Fibroblast of skin of abdomen (primary cell): Measurements from ENCODE around the gene TMEM120B.

Source experiments
- DNase-seq: peaks from one replicate; pipeline ENCODE4 v3.0.0-alpha.2; 2013

The TMEM120B gene

DNA sequence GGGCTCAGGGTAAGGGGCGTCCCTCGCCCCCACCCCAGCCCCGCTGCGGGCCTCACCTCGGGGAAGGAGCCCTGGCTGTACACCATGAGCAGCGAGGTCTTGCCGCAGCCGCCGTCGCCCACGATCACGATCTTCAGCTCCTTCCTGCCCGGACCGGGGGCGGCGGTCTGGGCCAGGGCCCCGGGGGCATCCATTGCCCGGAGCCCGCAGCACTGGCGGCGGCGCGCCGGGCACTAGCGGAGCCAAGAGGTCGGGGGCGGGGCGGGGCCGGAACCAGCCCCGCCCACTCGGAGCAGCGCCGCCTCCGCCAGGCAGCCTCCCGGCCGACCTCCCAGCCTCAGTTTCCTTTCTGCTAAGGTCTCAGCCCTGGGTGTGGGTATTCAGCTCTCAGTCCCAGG is 80.9 kb downstream of the TMEM120B start, which contains the start of gene RHOF:
Gene RHOF (minus strand): TSS at position 249 of the 398 bp plus-strand sequence. CDS start 55 bp downstream, at position 194.
- DNase-seq = no peak

DNA sequence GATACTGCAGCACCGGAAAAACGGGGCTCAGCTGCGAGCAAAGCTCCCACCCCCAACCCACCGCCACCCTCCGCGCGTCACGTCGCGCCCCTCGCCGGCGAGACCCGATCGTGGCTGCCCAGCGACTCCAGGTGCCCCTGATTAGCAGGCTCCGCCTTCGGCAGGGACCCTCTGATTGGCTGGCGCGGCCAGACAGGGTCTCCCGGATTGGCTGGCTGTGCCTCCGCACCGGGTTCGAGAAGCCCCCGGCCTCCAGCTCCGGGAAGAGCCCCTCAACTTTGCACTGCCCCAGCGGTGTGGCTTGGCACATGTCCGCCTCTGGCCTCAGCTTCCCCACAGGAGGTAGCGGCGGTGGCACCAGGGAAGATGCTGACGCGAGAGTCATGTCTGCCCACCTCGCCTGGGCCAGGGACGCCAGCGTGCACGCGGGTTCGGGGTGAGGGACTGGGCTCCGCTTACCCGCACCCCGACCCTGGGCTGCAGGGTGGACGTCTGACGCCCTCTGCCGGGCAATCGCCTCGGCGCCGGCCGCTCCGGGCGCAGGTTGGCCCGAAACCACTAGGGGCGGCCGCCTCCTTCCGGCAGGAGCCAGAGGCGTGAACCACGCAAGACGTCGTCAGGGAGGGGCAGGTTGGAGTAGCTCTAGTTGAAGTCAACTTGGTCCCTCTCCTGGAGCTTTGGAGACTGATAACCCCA is 81.4 kb downstream of the TMEM120B start:
- DNase-seq = peak; percentile 89

- DNase-seq = no peak
Measured at GRCh38 chr12:121794534-121795033, 82.0 kb downstream of the TMEM120B start.

GRCh38 chr12:121795034-121795968 is 82.7 kb downstream of the TMEM120B start:
- DNase-seq = peak; percentile 76

GRCh38 chr12:121796855-121797751 is 84.6 kb downstream of the TMEM120B start:
- DNase-seq = no peak

- no peak for DNase-seq
Measured at GRCh38 chr12:121797937-121798786, 85.6 kb downstream of the TMEM120B start.

DNA sequence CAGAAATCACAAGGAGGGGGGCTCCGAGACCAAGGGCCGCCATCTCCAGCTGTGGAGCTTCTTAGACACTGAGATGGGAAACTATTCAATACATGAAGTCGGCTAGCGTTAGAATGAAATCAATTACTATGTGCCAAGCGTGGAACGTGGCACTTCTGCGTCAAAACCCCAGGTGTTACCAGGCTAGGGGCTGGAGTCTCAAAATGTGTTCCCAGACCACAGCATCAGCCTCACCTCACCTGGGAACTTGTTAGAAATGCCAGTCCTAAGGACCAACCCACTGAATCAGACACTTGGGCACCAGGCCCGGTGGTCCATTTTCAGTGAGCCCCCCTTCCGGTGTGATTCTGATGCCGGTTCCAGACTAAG is 86.2 kb downstream of the TMEM120B start:
- DNase-seq = no peak

DNA sequence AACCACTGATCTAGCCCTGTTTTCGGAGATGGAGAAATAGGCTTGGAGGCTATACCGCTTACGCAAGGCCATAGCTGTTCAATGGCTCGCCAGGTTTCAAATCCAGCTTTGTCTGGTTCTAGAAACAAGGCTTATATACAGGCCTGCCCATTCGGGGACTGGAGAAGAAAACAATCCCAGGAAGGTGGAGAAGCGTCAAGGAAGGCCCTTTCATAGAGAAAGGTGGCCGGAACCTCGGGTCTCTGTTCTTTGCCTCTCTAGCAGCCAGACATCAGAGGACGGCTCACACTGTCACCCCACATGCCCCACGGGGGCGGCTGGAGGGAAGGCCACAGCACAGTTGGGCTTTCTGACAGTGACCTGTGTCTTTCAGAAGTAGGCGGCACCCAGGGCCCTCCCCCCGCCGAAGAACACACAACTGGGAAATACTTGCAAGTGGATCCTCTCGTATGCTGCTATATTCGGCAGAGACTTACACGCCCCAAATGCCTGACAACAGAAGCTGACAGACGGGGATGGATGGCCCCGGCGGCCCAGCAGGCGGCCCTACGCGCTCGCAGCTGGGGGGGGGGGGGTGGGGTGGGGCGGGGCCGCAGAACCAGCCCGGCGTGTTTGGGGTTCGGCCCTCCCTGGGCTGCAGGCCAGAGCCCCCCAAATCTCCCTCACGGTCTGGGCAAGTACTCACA is 86.7 kb downstream of the TMEM120B start:
- DNase-seq = peak; percentile 89

- peak; percentile 96 for DNase-seq
Measured at GRCh38 chr12:121799842-121800693, 87.5 kb downstream of the TMEM120B start.

GRCh38 chr12:121800694-121801594 is 88.4 kb downstream of the TMEM120B start:
- peak; percentile 86 for DNase-seq

DNA sequence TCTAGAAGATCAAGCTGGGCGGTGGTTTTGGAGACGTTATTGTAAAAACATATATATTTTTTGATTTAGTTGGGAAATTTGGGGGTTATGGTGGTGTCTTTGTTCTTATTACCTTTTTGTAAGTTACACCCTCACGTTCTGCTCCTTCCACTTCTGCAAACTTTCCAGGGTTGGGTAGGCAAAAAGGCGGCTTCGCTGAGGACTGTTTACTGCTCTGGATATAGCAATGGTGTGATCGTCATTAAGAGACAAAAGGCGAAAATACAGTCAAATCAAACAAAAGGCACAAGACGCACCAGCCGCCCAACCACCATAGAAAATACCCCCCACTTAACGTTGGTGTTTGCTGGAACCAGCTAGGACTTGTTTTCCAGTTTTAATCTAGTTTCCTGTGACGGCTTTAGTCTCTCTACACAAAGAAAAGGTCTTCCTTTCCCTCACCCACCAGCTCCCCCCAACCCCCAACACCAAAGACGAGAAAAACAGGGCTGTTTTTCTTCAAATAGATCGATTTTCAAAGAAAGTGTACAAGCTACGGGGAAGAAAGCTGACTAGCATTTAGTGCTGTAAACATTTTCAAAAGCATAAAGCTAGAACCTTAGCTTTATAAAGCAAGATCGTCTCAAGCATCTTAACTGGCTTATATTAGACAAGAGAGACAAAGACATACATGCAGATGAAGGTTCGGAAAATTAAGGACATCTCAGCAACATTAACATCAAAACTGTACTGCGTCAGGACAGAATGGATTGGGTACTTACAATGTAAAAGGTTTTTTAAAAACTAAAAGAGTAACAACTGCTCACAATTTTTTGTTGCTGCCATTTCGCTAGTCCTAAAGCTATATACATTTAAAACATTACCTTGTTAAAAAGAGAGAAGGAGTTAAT is 89.3 kb downstream of the TMEM120B start:
- peak; percentile 58 for DNase-seq

DNA sequence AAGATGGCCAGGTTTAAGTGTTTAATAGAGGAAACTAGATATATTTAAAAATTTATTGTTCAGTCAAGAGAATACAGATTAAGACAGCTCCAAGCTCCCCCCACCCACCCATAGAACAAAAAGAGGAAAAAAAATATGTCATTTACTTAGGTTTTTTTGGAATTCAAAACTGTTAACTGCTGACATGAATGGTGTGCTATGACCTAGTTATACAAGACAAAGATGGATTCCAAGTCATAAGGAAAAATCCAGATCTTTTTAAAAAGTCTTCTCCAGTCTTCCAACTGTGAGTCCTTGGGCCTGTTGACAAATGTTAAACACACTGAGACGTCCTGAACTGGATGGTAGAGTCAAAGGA is 89.9 kb downstream of the TMEM120B start:
- DNase-seq = no peak

DNA sequence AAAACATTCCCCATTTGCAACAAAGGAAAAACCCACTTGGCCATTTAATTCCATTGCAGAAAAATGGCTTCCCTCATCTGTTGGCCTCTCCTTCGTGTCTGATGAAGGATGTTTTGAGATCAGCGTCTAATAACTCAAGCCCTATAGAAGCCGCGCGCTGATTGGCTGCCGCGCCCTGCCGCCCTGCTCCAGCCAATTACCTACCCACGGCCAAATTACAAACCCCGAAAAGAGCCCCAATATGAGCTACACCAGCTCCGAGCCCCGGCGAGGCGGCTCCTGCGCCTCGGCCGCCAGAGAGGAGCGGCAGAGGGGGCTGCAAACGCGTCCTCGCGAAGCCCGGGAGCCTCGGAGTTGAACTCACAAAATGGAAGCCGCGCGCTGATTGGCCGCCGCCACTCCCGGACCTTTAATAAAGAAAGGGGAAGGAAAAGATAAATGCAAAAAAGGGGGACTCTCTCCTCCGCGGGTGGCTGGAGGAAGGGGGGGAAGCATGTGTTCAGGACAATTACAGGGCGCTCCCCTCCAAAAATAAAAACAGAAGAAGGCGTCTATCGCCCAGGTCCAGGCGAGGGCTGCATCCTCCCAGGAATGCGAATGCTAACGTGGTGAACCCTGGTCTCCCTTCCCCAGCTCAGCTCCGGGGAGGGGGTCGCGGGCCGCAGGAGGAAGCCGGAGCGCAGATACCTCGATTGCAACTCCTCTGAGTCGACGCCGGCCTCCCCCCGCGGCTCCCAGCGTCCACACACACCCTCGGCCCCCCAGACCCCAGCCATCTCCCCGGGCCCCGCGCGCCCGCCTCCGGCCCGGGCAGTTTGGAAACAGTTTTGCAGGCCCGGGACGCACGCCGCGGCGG is 90.5 kb downstream of the TMEM120B start:
- DNase-seq = peak; percentile 98

DNA sequence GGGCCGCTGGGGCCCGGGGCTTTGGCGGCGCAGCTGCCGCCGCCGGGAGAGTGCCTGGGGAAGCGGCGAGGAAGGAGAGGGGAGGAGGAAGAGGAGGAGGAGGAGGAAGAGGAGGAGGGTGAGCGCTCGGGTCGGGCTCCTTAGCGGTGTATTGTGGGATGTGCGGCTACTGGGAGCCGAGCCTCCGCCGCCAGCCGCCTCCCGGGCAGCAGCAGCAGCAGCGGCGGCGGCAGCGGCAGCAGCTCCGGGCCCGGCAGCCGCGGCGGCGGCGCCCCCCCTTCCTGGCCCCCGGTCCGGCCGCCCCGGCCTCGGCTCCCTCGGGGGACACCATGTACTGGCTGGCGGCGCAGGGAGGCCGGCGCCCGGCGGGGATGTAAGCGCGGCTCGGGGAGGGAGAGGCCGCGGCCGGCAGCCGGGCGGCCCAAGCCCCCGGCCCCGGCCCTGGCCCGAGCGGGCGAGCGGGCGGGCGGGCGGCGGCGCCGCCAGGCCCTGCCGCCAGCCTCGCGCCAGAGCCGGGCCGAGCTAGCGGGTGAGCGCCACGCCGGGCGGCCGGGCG is 91.4 kb downstream of the TMEM120B start, which contains the start of gene SETD1B:
Gene SETD1B (plus strand): TSS at position 149 of the 556 bp plus-strand sequence. CDS start 729 bp downstream, outside the sequence.
- DNase-seq = peak; percentile 74

DNA sequence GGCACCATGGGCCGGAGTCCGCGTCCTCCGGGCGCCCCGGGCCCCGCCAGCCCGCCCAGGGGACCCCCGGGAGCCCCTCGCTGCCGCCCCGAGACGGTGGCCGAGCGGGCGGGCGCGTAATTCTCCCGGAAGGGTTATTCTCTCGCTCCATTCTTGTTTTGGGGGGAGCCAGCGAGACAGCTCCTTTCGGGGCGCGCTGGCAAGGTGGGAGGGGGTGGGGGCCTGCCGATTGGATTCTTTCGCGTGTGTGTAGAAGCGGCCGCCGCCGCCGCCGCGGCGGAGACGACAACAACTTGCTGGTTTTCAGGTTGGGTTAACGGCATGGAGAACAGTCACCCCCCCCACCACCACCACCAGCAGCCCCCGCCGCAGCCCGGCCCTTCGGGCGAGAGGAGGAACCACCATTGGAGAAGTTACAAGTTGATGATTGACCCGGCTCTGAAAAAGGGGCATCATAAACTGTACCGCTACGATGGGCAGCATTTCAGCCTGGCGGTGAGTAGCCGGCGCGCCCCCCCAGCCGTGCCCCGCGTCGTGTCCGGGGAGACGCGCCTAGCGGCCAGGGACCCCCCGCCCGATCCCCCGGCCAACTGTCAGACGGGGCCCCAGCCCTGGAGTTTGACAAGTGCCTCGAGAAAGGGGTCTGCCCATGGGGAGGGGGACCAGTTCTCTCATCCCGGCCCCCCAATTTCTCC is 92.0 kb downstream of the TMEM120B start:
- no peak for DNase-seq
